C4-2B (cell line): Measurements from ENCODE around the gene CD1E.

Experiments
- H3K27ac ChIP-seq: fragments of 450-650 bp; 2 replicates; pipeline ENCODE4 v1.5.1; 2017
- ZFX ChIP-seq: fragments of 450-650 bp; IDR thresholded peaks from 2 replicates; pipeline ENCODE4 v1.6.1; 2017
- TF ChIP-seq, protein P1 (sequence below): fragments of 450-650 bp; conservative IDR thresholded peaks from 2 replicates; pipeline ENCODE4 v1.5.1; 2017; ENCODE audit warnings: mild to moderate bottlenecking

Gene CD1E

DNA sequence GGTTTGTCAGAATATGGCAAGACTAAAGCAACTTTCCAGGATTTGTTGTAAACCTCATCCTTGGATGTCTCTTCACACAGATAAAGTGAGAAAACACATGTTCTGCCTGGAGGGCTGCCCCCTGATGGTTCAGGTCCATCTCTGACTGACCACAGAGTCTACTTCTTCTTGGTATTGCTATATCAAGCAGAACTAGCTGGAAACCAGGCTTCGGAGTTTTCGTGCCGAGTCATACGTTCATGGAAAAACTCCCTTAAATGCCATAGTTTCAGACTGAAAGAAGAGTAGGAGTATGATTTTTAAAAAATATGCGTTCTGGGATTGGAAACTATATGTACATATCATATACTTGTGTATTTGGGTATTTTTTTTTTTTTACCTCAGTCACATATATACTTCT is 39.8 kb downstream of the CD1E start:
- TF ChIP-seq, protein P1, sequence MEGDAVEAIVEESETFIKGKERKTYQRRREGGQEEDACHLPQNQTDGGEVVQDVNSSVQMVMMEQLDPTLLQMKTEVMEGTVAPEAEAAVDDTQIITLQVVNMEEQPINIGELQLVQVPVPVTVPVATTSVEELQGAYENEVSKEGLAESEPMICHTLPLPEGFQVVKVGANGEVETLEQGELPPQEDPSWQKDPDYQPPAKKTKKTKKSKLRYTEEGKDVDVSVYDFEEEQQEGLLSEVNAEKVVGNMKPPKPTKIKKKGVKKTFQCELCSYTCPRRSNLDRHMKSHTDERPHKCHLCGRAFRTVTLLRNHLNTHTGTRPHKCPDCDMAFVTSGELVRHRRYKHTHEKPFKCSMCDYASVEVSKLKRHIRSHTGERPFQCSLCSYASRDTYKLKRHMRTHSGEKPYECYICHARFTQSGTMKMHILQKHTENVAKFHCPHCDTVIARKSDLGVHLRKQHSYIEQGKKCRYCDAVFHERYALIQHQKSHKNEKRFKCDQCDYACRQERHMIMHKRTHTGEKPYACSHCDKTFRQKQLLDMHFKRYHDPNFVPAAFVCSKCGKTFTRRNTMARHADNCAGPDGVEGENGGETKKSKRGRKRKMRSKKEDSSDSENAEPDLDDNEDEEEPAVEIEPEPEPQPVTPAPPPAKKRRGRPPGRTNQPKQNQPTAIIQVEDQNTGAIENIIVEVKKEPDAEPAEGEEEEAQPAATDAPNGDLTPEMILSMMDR, result no peak
- TF ChIP-seq ZFX, result no peak

DNA sequence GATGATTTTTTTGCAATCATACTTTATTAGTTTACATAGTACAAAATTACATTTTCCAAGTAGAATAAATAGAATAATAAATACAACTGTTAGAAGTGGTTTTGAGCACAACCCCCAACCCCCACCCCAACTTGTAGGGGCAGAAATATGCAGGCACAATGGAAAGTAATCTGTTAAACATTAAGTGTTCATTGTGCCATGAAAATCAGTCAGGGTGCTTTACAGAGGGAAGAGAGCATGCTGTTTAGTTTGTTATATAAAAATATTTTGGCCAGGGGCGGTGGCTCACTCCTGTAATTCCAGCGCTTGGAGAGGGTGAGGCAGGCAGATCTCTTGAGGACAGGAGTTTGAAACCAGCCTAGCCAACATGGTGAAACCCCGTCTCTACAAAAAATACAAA is 43.0 kb downstream of the CD1E start:
- no peak overlapping the region for H3K27ac ChIP-seq
- TF ChIP-seq, protein P1, result no peak
- no peak for TF ChIP-seq ZFX

More for the DNA sequence above, 39.8 kb downstream of the CD1E start:
- no peak overlapping the region for H3K27ac ChIP-seq

DNA sequence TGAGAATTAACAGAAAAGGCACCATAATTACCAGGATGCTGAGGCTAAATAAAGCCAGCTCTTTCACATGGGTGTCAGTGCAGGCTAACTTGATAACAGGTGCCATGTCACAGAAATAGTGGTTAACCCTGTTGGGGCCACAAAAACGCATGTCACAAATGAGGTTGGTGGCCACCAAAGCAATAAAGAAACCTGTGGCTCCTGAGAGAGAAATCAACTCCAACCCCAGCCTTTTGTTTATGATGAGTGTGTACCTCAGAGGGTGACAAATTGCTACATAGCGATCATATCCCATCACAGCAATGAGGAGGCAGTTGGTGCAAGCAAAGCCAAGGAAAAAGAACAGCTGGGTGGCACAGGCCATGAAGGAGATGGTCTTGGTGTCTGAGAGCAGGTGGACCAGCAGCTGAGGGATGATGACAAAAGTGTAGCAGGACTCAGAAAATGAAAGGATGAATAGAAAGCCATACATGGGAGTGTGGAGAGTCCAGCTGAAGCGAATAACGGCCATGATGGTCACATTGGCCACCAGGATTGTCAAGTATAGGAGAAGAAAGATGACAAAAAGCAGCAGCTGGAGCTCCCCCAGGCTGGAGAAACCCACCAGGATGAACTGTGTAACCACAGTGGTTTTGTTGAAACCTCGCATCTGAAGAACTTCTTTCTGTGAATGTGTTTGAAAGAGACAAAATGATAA is 45.3 kb downstream of the CD1E start, which contains the start of gene OR10T2:
OR10T2 (minus strand) TSS at position 649 of the 697 bp plus-strand sequence; CDS start at position 649, 0 bp downstream.
- no peak within 1 kb of the TSS for H3K27ac ChIP-seq
- no peak for TF ChIP-seq ZFX
- TF ChIP-seq, protein P1, result no peak

DNA sequence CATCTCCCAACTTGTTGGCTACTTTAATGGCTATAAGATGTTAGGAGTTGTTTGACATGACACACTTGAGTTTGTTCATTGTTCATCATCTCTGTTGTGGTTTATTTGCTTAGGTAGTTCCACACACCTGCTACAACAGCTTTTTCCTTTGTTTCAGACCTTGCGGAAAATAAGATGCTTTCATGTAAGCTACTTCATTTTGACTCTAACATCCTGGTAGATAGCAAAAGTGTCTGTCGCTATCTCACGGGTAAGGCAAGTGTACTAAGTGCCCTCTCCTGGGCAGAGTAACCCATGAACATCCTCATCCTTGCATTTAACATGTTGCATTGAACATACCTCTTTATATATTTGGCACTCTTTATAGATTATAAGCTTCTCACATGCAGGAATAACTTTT is 47.2 kb downstream of the CD1E start:
- H3K27ac ChIP-seq, result no peak overlapping the region
- TF ChIP-seq, protein P1, result no peak; the same call in 1 of the 2 replicates
- no peak for TF ChIP-seq ZFX

DNA sequence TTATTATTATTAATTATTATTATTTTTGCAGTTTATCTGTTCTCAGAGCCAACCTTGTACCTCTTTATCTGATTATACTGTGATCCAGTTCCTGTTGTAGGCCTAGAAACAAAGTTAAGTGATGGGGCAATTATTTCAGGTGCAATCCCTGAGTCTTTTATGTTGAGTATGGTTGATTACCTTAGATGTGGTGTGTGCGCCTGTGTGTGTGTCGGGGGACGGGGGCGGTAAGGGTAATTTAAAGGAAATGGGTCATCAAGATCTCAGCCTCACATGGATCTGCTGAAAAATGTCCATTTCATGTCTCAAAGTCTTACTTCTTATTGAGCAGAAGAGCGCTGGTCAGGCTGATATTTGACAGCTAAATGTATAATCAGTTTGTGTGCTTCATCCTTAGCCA is 53.4 kb downstream of the CD1E start:
- TF ChIP-seq, protein P1, result no peak
- no peak for TF ChIP-seq ZFX
- H3K27ac ChIP-seq, result no peak overlapping the region
